SU-DHL-6 (cell line): ENCODE results near the gene SKI.
"Not testable (repeated sequence)": the region's sequence is repeated elsewhere in the genome, so short reads cannot be mapped to it uniquely, and the experiment has no call there.

Source experiments
- H2AFZ ChIP-seq: fragments of 200-600 bp; sonication (generic); 2 replicates; pipeline ENCODE4 v1.6.1; 2014; ENCODE audit warnings: low read depth, mild to moderate bottlenecking, moderate library complexity, mixed read lengths, antibody characterized with exemption, low read length; ENCODE audit not compliant: severe bottlenecking
- H3F3A ChIP-seq: fragments of 200-600 bp; shearing (Covaris generic); 2 replicates; pipeline ENCODE4 v1.6.0; 2016; ENCODE audit warnings: antibody characterized with exemption, mild to moderate bottlenecking; ENCODE audit not compliant: insufficient read depth
- H3K27ac ChIP-seq: fragments of 200-600 bp; sonication (generic); 2 replicates; pipeline ENCODE4 v1.5.1; 2016; ENCODE audit warnings: low read depth, mild to moderate bottlenecking, low read length, moderate library complexity, mixed read lengths
- H3K27me3 ChIP-seq: fragments of 200-600 bp; sonication (generic), shearing (Covaris generic); 2 replicates; pipeline ENCODE4 v1.6.0; 2014; ENCODE audit warnings: mild to moderate bottlenecking, low read length
- H3K36me3 ChIP-seq: fragments of 200-600 bp; sonication (generic); 2 replicates; pipeline ENCODE4 v1.6.1; 2014; ENCODE audit warnings: mild to moderate bottlenecking, low read length, mixed read lengths
- H3K4me2 ChIP-seq: fragments of 300-600, 200-600 bp; shearing (Covaris generic), sonication (generic); 2 replicates; pipeline ENCODE4 v1.6.0; 2014; ENCODE audit warnings: low read length, low read depth, mild to moderate bottlenecking; ENCODE audit not compliant: poor library complexity, severe bottlenecking
- H3K4me3 ChIP-seq: fragments of 200-600 bp; sonication (generic); 2 replicates; pipeline ENCODE4 v1.5.1; 2014; ENCODE audit warnings: antibody characterized with exemption, low read length, mild to moderate bottlenecking, mixed read lengths; ENCODE audit not compliant: insufficient read depth, poor library complexity, severe bottlenecking
- H3K79me2 ChIP-seq: fragments of 200-600 bp; sonication (generic); 2 replicates; pipeline ENCODE4 v1.6.1; 2014; ENCODE audit warnings: mild to moderate bottlenecking, low read length, moderate library complexity; ENCODE audit not compliant: insufficient read depth
- H3K9ac ChIP-seq: fragments of 200-600 bp; sonication (generic); 2 replicates; pipeline ENCODE4 v1.7.0; 2014; ENCODE audit warnings: mild to moderate bottlenecking, low read length
- H3K9me2 ChIP-seq: fragments of 200-600 bp; sonication (generic); replicated peaks from 2 replicates; pipeline ENCODE4 v1.6.1; 2014; ENCODE audit warnings: low read length; ENCODE audit not compliant: insufficient read depth
- H3K9me3 ChIP-seq: fragments of 200-600 bp; sonication (generic); 2 replicates; pipeline ENCODE4 v1.6.1; 2014; ENCODE audit warnings: low read length, mixed read lengths; ENCODE audit not compliant: insufficient read depth
- H4K20me1 ChIP-seq: fragments of 200-600 bp; sonication (generic); 2 replicates; pipeline ENCODE4 v1.6.1; 2014; ENCODE audit warnings: low read depth, mild to moderate bottlenecking, antibody characterized with exemption, low read length, moderate library complexity, mixed read lengths
- EZH2phosphoT487 ChIP-seq: fragments of 200-600 bp; sonication (generic), shearing (Covaris generic); conservative IDR thresholded peaks from 2 replicates; pipeline ENCODE4 v1.6.1; 2018; ENCODE audit warnings: mild to moderate bottlenecking, antibody characterized with exemption, low read length, moderate library complexity, mixed read lengths
- TF ChIP-seq, protein P1 (sequence below): fragments of 200-600 bp; sonication (generic); IDR thresholded peaks from one replicate; pipeline ENCODE4 v1.5.1; 2017; ENCODE audit warnings: antibody characterized with exemption, mild to moderate bottlenecking, low read length, moderate library complexity; ENCODE audit not compliant: insufficient read depth, poor library complexity, severe bottlenecking

Gene SKI

DNA sequence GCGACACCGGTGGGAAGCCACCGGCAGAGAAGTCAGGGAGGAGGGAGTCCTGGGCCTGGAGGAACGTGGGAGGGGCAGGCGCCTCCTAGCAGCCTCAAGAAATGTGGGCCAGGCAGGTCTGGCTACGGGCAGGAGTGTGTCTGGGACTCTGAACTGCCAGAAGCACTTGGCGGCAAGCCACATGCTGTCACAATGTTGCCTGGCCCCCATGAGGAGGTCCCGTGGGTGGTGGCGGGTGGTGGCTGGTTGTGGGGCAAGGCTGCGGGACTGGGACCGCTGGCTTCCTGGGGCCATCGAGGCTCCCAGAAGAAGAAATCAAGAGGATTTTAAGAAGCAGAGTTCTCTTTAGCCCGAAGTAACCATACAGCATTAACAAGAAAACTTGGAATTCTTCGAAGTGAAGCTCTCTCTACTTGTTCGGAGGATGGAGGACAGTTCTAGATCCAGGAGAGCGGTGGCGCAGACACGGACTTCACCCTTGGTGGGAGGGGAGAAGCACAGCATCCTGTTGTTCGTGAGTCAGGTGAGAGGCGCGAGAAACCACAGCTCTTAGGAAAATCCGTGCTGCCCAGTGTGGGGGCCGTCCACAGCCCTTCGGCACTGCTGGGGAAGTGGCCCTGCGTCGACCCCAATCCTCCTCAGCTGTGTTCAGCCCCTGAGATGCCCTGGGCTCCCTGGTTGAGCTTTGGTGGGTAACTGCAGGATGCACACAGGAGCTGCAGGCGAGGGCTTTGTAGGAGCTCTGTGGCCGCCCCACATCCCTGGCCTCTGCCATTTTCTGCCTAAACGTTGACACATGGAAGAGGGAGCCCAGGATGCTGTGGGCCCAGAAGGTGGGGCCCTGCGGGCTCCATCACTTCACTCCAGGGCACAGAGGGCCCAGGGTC, 12.4 kb downstream of the SKI start:
- Histone ChIP-seq H3K79me2 (no peaks in the 10 kb centered on the region), H3K27ac (no peak overlapping the region)

DNA sequence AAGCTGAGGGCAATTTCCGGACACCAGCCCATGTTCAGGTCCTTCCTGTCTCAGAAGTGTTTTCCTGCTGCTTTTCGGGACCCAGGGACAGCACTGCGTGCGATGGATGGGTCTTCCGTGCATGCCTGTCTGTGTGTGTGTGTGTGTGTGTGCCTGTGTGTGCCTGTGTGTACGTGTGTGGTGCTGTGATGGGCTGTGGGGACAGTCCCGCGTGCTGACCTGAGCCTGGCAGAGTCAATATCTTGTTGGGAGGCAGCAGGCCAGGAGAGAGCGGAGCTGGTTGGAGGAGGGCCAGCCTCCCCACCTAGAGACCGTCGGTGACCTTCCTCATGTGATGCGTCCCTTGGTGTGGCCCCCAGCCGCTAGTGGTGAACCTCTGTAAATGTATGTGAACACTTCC, 13.7 kb downstream of the SKI start:
- no peaks in the 10 kb centered on the region for H3K9me3 ChIP-seq
- H3K27ac ChIP-seq = no peak overlapping the region
- H3K4me3 ChIP-seq = no peak overlapping the region
- no peak overlapping the region for H2AFZ ChIP-seq
- H3K79me2 ChIP-seq = no peaks in the 10 kb centered on the region
- TF ChIP-seq EZH2phosphoT487 = no peak
- TF ChIP-seq, protein P1, sequence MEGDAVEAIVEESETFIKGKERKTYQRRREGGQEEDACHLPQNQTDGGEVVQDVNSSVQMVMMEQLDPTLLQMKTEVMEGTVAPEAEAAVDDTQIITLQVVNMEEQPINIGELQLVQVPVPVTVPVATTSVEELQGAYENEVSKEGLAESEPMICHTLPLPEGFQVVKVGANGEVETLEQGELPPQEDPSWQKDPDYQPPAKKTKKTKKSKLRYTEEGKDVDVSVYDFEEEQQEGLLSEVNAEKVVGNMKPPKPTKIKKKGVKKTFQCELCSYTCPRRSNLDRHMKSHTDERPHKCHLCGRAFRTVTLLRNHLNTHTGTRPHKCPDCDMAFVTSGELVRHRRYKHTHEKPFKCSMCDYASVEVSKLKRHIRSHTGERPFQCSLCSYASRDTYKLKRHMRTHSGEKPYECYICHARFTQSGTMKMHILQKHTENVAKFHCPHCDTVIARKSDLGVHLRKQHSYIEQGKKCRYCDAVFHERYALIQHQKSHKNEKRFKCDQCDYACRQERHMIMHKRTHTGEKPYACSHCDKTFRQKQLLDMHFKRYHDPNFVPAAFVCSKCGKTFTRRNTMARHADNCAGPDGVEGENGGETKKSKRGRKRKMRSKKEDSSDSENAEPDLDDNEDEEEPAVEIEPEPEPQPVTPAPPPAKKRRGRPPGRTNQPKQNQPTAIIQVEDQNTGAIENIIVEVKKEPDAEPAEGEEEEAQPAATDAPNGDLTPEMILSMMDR = no peak
- no peaks in the 10 kb centered on the region for H3K9me2 ChIP-seq
- H4K20me1 ChIP-seq = no peaks in the 10 kb centered on the region
- no peak overlapping the region for H3K9ac ChIP-seq
- H3F3A ChIP-seq = no peaks in the 10 kb centered on the region
- H3K27me3 ChIP-seq = no peaks in the 10 kb centered on the region
- no peaks in the 10 kb centered on the region for H3K36me3 ChIP-seq
- H3K4me2 ChIP-seq = no peak overlapping the region

More for the DNA sequence above, 12.4 kb downstream of the SKI start:
- TF ChIP-seq, protein P1 = no peak
- TF ChIP-seq EZH2phosphoT487 = no peak
- Histone ChIP-seq H3F3A (no peaks in the 10 kb centered on the region), H3K4me2 (no peak overlapping the region), H3K27me3 (no peaks in the 10 kb centered on the region), H3K4me3 (no peak overlapping the region), H4K20me1 (no peaks in the 10 kb centered on the region), H3K9me3 (no peaks in the 10 kb centered on the region), H3K9me2 (no peaks in the 10 kb centered on the region), H3K9ac (no peak overlapping the region), H3K36me3 (no peaks in the 10 kb centered on the region), H2AFZ (no peak overlapping the region)

DNA sequence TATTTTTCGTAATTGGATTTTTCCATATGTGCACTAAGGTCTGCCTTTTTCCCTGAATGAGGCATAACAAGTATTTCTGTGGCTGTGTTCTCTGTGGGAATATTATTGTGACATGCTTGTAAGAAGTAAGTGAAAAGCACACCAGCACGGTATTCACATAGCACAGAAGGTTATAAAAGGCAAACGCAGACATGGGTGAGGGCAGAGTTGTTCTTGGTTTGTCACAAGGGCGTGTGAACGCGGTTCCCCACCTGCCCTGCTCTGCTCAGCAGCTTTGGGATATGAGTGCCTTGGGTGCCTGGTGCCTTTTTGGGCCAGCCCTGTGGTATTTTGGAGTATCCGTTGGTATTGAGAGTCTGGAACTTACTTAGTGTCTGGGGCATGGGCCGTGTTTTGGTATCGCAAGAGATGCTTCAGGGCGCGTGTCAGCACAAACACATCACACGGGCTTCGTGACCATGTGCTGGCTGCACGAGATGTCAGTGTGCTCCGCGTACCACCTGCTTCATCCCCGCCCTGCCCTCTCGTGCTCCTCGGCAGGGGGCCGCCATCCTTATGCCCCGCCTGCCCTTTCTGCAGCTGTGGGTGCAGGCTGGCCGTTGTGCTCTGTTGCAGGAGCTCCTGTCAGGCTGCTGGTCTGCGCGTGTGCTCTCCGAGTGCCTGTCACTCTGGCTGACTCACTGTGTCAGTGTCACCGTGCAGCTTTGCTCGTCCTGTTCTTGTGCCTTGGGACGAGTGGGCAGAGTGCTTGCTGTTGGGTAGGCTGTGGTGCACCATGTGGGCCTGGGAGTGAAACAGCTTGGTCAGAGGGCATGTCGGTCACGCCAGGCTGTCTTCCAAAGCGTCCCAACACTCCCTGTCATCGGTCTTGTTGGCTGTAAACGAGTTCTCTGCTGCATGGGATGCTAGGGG, 15.0 kb downstream of the SKI start:
- no peaks in the 10 kb centered on the region for H3K27me3 ChIP-seq
- H3K36me3 ChIP-seq = no peaks in the 10 kb centered on the region
- H3K9ac ChIP-seq = no peak overlapping the region
- H3K27ac ChIP-seq = no peak overlapping the region
- no peaks in the 10 kb centered on the region for H3K9me2 ChIP-seq
- TF ChIP-seq, protein P1 = no peak
- no peak for TF ChIP-seq EZH2phosphoT487
- no peak overlapping the region for H3K4me2 ChIP-seq
- H2AFZ ChIP-seq = no peak overlapping the region
- H3F3A ChIP-seq = no peaks in the 10 kb centered on the region
- H3K9me3 ChIP-seq = no peaks in the 10 kb centered on the region
- H3K4me3 ChIP-seq = no peak overlapping the region
- no peaks in the 10 kb centered on the region for H3K79me2 ChIP-seq
- H4K20me1 ChIP-seq = no peaks in the 10 kb centered on the region

DNA sequence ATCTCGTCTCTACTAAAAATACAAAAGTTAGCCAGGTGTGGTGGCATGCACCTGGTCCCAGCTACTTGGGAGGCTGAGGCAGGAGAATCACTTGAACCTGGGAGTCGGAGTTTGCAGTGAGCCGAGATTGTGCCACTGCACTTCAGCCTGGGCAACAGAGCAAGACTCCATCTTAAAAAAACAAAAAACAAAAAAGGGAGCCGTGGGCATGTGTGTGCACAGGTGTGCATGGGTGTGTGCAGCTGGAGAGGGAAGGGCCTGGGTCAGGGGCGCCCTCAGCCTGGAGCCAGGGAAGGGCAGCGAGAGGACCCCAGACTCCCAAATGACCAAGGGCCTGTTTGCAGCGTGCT, 18.9 kb downstream of the SKI start:
- H3K9ac ChIP-seq, H4K20me1 ChIP-seq, H2AFZ ChIP-seq, H3K27me3 ChIP-seq, H3K9me2 ChIP-seq, H3K4me2 ChIP-seq, H3K27ac ChIP-seq, H3K36me3 ChIP-seq, H3K79me2 ChIP-seq, H3K9me3 ChIP-seq, H3K4me3 ChIP-seq, H3F3A ChIP-seq: not testable (repeated sequence)
